Frontal cortex (tissue), 4 donors: Measurements from ENCODE around the gene GJB5. TPM values are rescaled to one million over a fixed set of nuclear protein-coding genes. Genes with fewer than 3 reads are reported as not detected.

ENCODE experiments used
- DNase-seq, 2 donors: peaks; one replicate each; pipeline ENCODE4 v3.0.0; 2012; ENCODE audit warnings: low spot score in 2 of 2
- FAIRE-seq: peaks from 2 replicates; lab custom pipeline; 2012; peaks lifted over from hg19 to GRCh38; lab: Jason Lieb, UNC
- total RNA-seq: library from RNA; depleted of rRNA; stranded (reverse); fragments of >200 nt; gene quantifications from one replicate; pipeline ENCODE4 v1.2.3, GENCODE V29; 2014
- donor health status: control.
- donor health status: control.
- donor health status: control.

GJB5 gene
- total RNA-seq, 1 donor from 2014 or later = not detected

GRCh38 chr1:34743775-34744174 lies 11.1 kb upstream of the GJB5 start:
- no peak for FAIRE-seq

GRCh38 chr1:34744851-34745250 lies 10.0 kb upstream of the GJB5 start:
- DNase-seq (no peak), FAIRE-seq (no peak)

More at GRCh38 chr1:34743775-34744174, 11.1 kb upstream of the GJB5 start:
- DNase-seq = no peak

DNA sequence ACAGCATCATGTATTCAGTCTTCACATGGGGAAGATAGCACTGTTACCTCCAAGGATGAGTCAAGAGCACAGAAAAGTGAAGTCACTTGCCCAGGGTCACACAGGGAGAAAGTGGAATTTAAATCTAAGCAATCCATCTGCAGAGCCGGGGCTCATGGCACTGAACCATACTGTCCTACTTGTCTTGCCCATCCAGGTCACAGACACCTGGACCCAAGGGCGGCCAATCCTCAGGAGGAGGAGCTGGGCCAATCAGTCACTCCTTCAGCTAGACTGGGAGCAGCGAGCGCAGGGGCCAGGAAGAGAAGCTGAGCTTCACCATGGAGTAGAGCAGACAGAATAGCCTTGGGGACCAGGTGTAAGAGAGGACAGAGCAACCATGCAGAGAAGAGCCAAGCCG lies 9.2 kb upstream of the GJB5 start:
- FAIRE-seq = no peak

GRCh38 chr1:34746101-34746500 lies 8.7 kb upstream of the GJB5 start:
- FAIRE-seq (no peak), DNase-seq (no peak)

More for the DNA sequence above, 9.2 kb upstream of the GJB5 start:
- no peak for DNase-seq

DNA sequence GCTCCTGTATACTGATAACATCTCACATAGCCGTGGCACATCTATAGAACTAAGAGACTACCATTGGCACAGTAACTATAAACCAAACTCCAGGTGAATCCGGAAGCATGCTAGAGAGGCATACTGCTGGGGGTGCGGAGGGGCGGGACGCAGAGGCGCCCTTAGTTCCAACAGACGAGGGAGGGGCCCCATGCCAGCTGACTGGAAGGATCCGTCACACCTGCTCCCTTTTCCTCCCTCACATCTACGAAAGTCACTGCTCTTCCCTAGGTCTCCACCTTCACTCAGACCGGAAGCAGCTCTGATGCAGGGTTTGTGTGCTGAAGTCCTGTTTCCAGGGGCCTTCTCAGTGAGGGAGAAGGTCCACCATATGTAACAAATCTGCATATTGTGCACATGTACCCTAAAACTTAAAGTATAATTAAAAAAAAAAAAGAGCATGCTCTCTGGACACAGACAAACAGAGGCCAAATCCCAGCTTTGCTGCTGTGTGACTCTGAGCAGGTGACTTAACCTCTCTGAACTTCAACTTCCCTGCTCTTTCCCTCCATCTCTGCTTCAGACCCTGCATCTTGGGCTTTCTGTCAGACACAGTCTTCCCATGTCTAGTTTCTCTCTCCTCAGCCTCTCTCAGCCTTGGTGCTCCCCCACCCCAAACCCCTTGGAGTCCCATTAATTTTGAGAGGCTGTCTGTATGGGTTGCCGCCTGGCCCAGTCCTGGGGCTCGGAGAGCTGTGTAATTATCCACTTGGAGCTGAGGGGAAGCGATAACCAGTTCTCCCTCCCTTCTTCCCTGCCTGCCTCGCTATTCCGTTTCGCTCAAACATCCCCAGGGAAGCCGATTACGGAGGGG lies 7.8 kb upstream of the GJB5 start:
- FAIRE-seq = no peak
- no peak for DNase-seq

DNA sequence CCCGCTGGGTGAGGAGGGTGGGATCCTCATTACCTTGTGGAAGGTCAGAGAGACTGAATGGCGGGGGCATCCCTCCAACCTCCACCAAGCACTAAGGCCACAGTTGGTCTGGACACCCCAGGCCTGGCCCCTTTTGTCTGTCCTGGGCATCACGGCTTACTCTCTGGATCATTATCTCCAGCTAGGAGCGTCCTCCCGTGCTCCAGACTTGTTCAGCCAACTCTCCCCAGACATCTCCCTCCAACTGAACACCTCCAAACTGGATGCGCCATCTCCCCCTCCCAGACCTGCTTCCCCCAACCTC lies 7.3 kb upstream of the GJB5 start:
- FAIRE-seq (no peak), DNase-seq (no peak)

DNA sequence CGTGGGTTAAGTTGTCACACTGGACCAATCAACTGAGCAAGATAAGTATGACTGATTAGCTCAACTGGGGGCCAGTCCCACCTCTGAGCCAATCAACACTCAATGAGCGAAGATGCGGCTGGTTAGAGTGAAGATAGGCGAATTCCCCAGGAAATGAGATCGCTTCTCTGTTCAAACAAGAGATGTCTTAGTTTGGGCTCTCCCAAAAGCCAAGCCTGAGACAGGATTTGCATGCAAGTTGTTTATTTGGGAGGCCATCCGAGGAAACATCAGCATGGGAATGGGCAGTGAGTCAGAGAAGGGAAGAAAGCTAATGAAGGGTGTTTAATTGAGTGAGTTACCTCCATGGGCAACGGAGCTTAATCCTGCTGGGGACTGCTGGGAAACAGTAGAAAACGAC lies 4.9 kb upstream of the GJB5 start:
- DNase-seq = no peak

GRCh38 chr1:34750610-34751009 lies 4.2 kb upstream of the GJB5 start:
- FAIRE-seq (no peak), DNase-seq (no peak)

More for the DNA sequence above, 4.9 kb upstream of the GJB5 start:
- no peak for FAIRE-seq

GRCh38 chr1:34753163-34753562 lies 1.7 kb upstream of the GJB5 start:
- FAIRE-seq (no peak), DNase-seq (no peak)

- FAIRE-seq (no peak), DNase-seq (no peak)
Observed at GRCh38 chr1:34755961-34756360, 1.1 kb downstream of the GJB5 start.

GRCh38 chr1:34757386-34757785 lies 2.5 kb downstream of the GJB5 start:
- DNase-seq (no peak), FAIRE-seq (no peak)

GRCh38 chr1:34758751-34759150 lies 3.9 kb downstream of the GJB5 start:
- no peak for DNase-seq
- no peak for FAIRE-seq

- no peak for FAIRE-seq
- no peak for DNase-seq
Observed at GRCh38 chr1:34759503-34760357, 4.9 kb downstream of the GJB5 start, which contains the start of gene GJB4. Gene GJB4 (plus strand): TSS chr1:34759740. CDS start chr1:34761255, 1,515 bp downstream.

GRCh38 chr1:34761176-34761761 lies 6.4 kb downstream of the GJB5 start:
- no peak for DNase-seq
- FAIRE-seq = no peak

DNA sequence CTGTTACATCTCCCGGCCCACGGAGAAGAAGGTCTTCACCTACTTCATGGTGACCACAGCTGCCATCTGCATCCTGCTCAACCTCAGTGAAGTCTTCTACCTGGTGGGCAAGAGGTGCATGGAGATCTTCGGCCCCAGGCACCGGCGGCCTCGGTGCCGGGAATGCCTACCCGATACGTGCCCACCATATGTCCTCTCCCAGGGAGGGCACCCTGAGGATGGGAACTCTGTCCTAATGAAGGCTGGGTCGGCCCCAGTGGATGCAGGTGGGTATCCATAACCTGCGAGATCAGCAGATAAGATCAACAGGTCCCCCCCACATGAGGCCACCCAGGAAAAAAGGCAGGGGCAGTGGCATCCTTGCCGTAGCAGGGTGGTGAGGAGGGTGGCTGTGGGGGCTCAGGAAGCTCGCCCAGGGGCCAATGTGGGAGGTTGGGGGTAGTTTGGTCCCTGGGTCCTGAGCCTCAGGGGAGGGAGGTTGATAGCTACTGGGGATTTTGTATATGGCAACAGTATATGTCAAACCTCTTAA lies 7.0 kb downstream of the GJB5 start:
- FAIRE-seq (no peak), DNase-seq (no peak)

GRCh38 chr1:34762474-34763141 lies 7.8 kb downstream of the GJB5 start:
- FAIRE-seq (no peak), DNase-seq (no peak)

DNA sequence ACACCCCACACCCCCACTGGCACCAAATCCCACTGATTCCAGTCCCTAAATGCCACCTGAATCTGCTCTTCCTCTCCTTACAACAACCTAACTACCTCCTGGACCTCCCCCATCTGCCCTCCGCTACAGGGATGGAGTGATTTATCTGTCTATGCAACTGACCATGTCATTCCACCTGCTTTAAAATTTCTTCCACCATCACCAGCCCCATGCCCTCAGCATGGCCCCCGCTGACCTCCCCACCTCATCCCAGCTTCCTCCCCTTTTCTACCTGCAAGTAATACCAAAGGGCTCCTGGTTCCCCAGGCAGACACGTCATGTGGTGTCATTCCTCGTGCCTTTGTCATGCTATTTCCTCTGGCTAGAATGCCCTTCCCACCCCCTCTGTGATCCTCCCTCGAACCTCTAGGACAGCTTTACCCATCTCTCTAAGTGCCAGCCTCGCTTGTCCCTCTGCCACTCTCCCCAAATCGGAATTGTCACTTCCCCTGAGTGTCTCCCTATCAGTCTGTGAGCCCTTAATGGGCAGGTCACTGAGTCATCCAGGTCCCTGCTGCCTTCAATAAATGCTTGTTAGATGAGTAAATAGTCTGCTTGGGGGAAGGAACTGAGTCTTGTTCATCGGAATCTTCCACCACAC lies 8.4 kb downstream of the GJB5 start:
- FAIRE-seq = no peak
- no peak for DNase-seq

GRCh38 chr1:34768856-34769255 lies 14.0 kb downstream of the GJB5 start:
- FAIRE-seq (no peak), DNase-seq (no peak)

DNA sequence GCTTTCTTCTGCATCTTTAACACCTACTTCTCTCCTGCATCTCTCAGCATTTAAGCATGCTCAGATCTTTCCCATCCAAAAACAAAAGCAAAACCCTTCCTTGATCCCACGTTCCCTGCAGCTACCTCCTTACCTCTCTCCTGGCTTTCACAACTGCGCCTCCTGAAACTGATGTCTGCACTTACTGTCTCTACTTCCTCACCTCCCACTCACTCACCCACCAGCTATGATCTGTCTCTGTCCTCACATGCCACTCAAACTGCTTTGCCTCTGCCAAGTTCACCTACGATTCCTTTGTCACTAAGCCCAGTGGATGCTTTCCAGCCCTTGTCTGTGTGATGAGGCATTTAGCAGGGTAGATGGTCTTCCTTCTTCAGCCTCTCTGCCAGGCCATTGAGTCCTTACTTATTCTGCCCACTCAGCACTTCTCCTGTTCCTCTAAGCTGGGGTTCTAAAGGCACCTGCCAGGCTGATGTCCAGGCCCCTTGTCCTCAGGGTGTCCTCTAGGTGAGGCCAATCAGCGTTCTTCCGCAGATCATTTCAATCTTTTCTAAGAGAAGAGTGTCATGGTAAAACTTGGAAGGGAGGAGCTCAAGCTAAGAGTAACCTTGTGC lies 16.2 kb downstream of the GJB5 start:
- no peak for DNase-seq
- no peak for FAIRE-seq
